H1 (cell line): ENCODE measurements around the gene CDK13. TPM values are rescaled to one million over a fixed set of nuclear protein-coding genes. Genes with fewer than 3 reads are reported as not detected.

Experiments
- CTCF ChIA-PET: fragments of 300-600 bp; sonication (Branson Sonifier 250); formaldehyde crosslinking; loops from one replicate; lab custom pipeline; 2021; ENCODE audit not compliant: partially characterized antibody; lab: Charles Lee
- POLR2A ChIA-PET: fragments of 300-600 bp; sonication (Branson Sonifier 250); formaldehyde crosslinking; loops from one replicate; lab custom pipeline; 2021; ENCODE audit warnings: inconsistent platforms; ENCODE audit not compliant: partially characterized antibody; lab: Charles Lee
- DNase-seq, 2 experiments: peaks; one replicate each; pipeline versions ENCODE4 v3.0.0 to v3.0.0-alpha.2; 2010 to 2022; ENCODE audit warnings: low spot score in 2 of 2, low read depth in 1 of 2, mixed read lengths in 1 of 2
- FAIRE-seq: peaks from 2 replicates; lab custom pipeline; 2011; peaks lifted over from hg19 to GRCh38; lab: Jason Lieb, UNC
- H2AFZ ChIP-seq: 2 replicates; pipeline ENCODE4 v1.8.1; 2012; ENCODE audit warnings: low read length, inconsistent platforms
- H2AK5ac ChIP-seq: 2 replicates; pipeline ENCODE4 v1.6.1; 2013; ENCODE audit warnings: low read depth, low read length
- H2BK120ac ChIP-seq: replicated peaks from 2 replicates; pipeline ENCODE3; 2013; ENCODE audit warnings: low read depth, low read length, inconsistent platforms
- H2BK12ac ChIP-seq: 2 replicates; pipeline ENCODE4 v1.6.1; 2013; ENCODE audit warnings: low read depth, low read length
- H2BK15ac ChIP-seq: 2 replicates; pipeline ENCODE4 v1.6.1; 2013; ENCODE audit warnings: low read length
- H2BK20ac ChIP-seq: 2 replicates; pipeline ENCODE4 v1.6.1; 2013; ENCODE audit warnings: low read length
- H2BK5ac ChIP-seq: 2 replicates; pipeline ENCODE4 v1.6.1; 2013; ENCODE audit warnings: low read depth, low read length
- H3K14ac ChIP-seq: 2 replicates; pipeline ENCODE4 v1.6.1; 2013; ENCODE audit warnings: inconsistent platforms; ENCODE audit not compliant: insufficient read length
- H3K18ac ChIP-seq: 2 replicates; pipeline ENCODE4 v1.6.1; 2013; ENCODE audit warnings: low read length; ENCODE audit errors: extremely low read depth
- H3K23ac ChIP-seq: 2 replicates; pipeline ENCODE4 v1.6.1; 2013; ENCODE audit warnings: inconsistent platforms; ENCODE audit not compliant: insufficient read length
- H3K23me2 ChIP-seq: 2 replicates; pipeline ENCODE4 v1.6.1; 2013; ENCODE audit warnings: low read depth, low read length
- H3K27ac ChIP-seq: 2 replicates; pipeline ENCODE4 v1.6.1; 2011; ENCODE audit warnings: low read depth, low read length, inconsistent platforms
- H3K27me3 ChIP-seq, 4 experiments: replicated peaks in 1 of 4; 1 replicate in 1 of 4; 2 replicates in 3 of 4; pipeline versions ENCODE4 v1.6.1 to v1.8.1; 2011 to 2013; ENCODE audit warnings: low read length in 3 of 4, mild to moderate bottlenecking in 3 of 4, inconsistent platforms in 2 of 4, mixed read lengths in 2 of 4, moderate library complexity in 1 of 4; ENCODE audit not compliant: control insufficient read depth in 3 of 4, insufficient read depth in 3 of 4; ENCODE audit errors: extremely low read depth in 1 of 4
- H3K36me3 ChIP-seq, 4 experiments: 2 replicates each; pipeline versions ENCODE4 v1.6.1 to v1.8.1; 2011 to 2013; ENCODE audit warnings: mild to moderate bottlenecking in 4 of 4, low read length in 3 of 4, moderate library complexity in 2 of 4, control low read depth in 1 of 4, inconsistent platforms in 1 of 4; ENCODE audit not compliant: insufficient read depth in 4 of 4, control insufficient read depth in 2 of 4
- H3K4ac ChIP-seq: replicated peaks from 2 replicates; pipeline ENCODE3; 2013; ENCODE audit warnings: low read length, low read depth, mixed read lengths, inconsistent platforms; ENCODE audit not compliant: insufficient read length
- H3K4me1 ChIP-seq, 4 experiments: replicated peaks in 1 of 4; 1 replicate in 1 of 4; 2 replicates in 3 of 4; pipeline versions ENCODE4 v1.6.1 to v1.8.1; 2011 to 2013; ENCODE audit warnings: low read length in 3 of 4, inconsistent platforms in 2 of 4, mixed read lengths in 1 of 4; ENCODE audit not compliant: insufficient read depth in 4 of 4, control insufficient read depth in 3 of 4
- H3K4me2 ChIP-seq, 2 experiments: 2 replicates each; pipeline versions ENCODE4 v1.6.1 to v1.8.1; 2011 to 2013; ENCODE audit warnings: low read depth in 2 of 2, low read length in 2 of 2, control low read depth in 1 of 2, inconsistent platforms in 1 of 2, mild to moderate bottlenecking in 1 of 2; ENCODE audit not compliant: insufficient read depth in 1 of 2
- H3K4me3 ChIP-seq, 4 experiments: fragments of 200-600, 300-600 bp in 1 of 4; sonication (generic), shearing (Covaris generic), sonication (Bioruptor Twin) in 1 of 4; 2 replicates each; pipeline versions ENCODE4 v1.5.1 to v1.8.1; 2011 to 2016; ENCODE audit warnings: low read length in 4 of 4, low read depth in 3 of 4, control low read depth in 2 of 4, inconsistent platforms in 2 of 4, mild to moderate bottlenecking in 2 of 4, mixed read lengths in 1 of 4, moderate library complexity in 1 of 4; ENCODE audit not compliant: insufficient read depth in 2 of 4; ENCODE audit errors: extremely low read depth in 1 of 4
- H3K56ac ChIP-seq: replicated peaks from 2 replicates; pipeline ENCODE3; 2013; ENCODE audit warnings: low read depth, mild to moderate bottlenecking, mixed read lengths, low read length, inconsistent platforms; ENCODE audit not compliant: insufficient read length
- H3K79me1 ChIP-seq: 2 replicates; pipeline ENCODE4 v1.6.1; 2013; ENCODE audit warnings: low read depth, low read length, control low read depth
- H3K79me2 ChIP-seq, 2 experiments: 2 replicates each; pipeline versions ENCODE4 v1.6.1 to v1.8.1; 2012 to 2013; ENCODE audit warnings: low read length in 2 of 2, mild to moderate bottlenecking in 2 of 2, inconsistent platforms in 1 of 2; ENCODE audit not compliant: insufficient read depth in 2 of 2, control insufficient read depth in 1 of 2
- H3K9ac ChIP-seq, 4 experiments: replicated peaks in 1 of 4; 1 replicate in 1 of 4; 2 replicates in 3 of 4; pipeline versions ENCODE4 v1.6.1 to v1.8.1; 2011 to 2013; ENCODE audit warnings: low read depth in 3 of 4, low read length in 3 of 4, control low read depth in 2 of 4, mild to moderate bottlenecking in 2 of 4, moderate library complexity in 2 of 4, inconsistent platforms in 1 of 4; ENCODE audit errors: extremely low read depth in 1 of 4
- H3K9me3 ChIP-seq, 2 experiments: 2 replicates each; pipeline versions ENCODE4 v1.6.1 to v1.8.1; 2012 to 2013; ENCODE audit warnings: mild to moderate bottlenecking in 2 of 2, moderate library complexity in 2 of 2, control low read depth in 1 of 2, inconsistent platforms in 1 of 2, low read depth in 1 of 2, low read length in 1 of 2, mixed read lengths in 1 of 2; ENCODE audit not compliant: insufficient read depth in 2 of 2
- H4K20me1 ChIP-seq, 2 experiments: replicated peaks in 1 of 2; 2 replicates each; pipeline versions ENCODE3 to v1.8.1; 2011 to 2013; ENCODE audit warnings: inconsistent platforms in 2 of 2, low read length in 2 of 2, mild to moderate bottlenecking in 1 of 2; ENCODE audit not compliant: insufficient read depth in 2 of 2, control insufficient read depth in 1 of 2
- H4K5ac ChIP-seq: 2 replicates; pipeline ENCODE4 v1.6.1; 2013; ENCODE audit warnings: low read length, low read depth, mixed read lengths, inconsistent platforms; ENCODE audit not compliant: insufficient read length
- H4K8ac ChIP-seq: 2 replicates; pipeline ENCODE4 v1.8.0; 2013; ENCODE audit warnings: mild to moderate bottlenecking, moderate library complexity, low read length, inconsistent platforms; ENCODE audit not compliant: insufficient read depth; ENCODE audit errors: extremely low read depth
- H4K91ac ChIP-seq: replicated peaks from 2 replicates; pipeline ENCODE3; 2013; ENCODE audit warnings: low read length, mixed read lengths, inconsistent platforms; ENCODE audit not compliant: insufficient read length
- CTBP2 ChIP-seq: IDR thresholded peaks from 2 replicates; pipeline ENCODE4 v1.7.0; 2011; ENCODE audit warnings: borderline replicate concordance, mild to moderate bottlenecking, moderate library complexity, mixed read lengths, low read length; ENCODE audit not compliant: insufficient read depth, insufficient read length
- POU5F1 ChIP-seq: IDR thresholded peaks from 2 replicates; pipeline ENCODE4 v1.6.1; 2011; ENCODE audit warnings: low read depth, mild to moderate bottlenecking, low read length, moderate library complexity
- WGBS, 2 experiments: shearing (Covaris generic) in 1 of 2; methylation state at CpG; one replicate each; pipeline versions ENCODE4 v1.1.6 to v1.1.7; 2013 to 2015; ENCODE audit warnings: low lambda C conversion rate in 2 of 2, mixed read lengths in 2 of 2, inconsistent platforms in 1 of 2, low coverage in 1 of 2, missing lambda C conversion rate in 1 of 2; ENCODE audit not compliant: insufficient replicate concordance in 2 of 2, insufficient coverage in 1 of 2, insufficient read length in 1 of 2; ENCODE audit errors: extremely low coverage in 1 of 2, missing lambda C conversion rate in 1 of 2; 5-methylcytosine and 5-hydroxymethylcytosine counted together
- polyA plus RNA-seq, 7 experiments: library from polyadenylated mRNA; depleted of rRNA in 3 of 7; stranded (reverse) in 5 of 7; unstranded in 2 of 7; fragments of >200 nt in 5 of 7; fragments of 200-250 nt in 2 of 7; gene quantifications; 1 replicate in 5 of 7; 2 replicates in 1 of 7; 4 replicates in 1 of 7; pipeline versions ENCODE4 v1.2.1 to v1.2.3, GENCODE V29; 2011 to 2013; ENCODE audit warnings: missing spikeins in 2 of 7, mixed read lengths in 2 of 7
- total RNA-seq: library from RNA; stranded (reverse); fragmentation: NEBNext Ultra II Directional; extraction: Animal tissue kit (Norgen Biotek cat#: 25700); gene quantifications from 2 replicates; pipeline ENCODE4 v1.2.1, GENCODE V29; 2021

Gene CDK13
- total and polyA plus RNA-seq, 2 of the 8 experiments (the other 6 are each of a cell fraction or from before 2014, with no cell fraction given), result 22.6 to 49.5 TPM

DNA sequence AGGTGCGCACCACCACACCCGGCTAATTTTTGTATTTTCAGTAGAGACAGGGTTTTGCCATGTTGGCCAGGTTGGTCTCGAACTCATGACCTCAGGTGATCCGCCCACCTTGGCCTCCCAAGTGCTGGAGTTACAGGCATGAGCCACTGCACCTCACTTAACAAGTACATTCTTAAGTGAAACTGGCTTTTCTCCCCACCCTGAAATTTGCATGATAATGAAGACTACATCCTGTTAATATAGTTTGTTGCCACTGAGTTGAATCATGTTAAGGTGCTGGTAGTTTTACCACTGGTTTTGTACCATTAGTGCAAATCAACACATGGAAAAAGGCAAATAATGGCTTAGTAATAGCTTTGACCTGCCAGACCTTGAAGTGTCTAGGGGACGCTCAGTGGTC lies 122.2 kb downstream of the CDK13 start:
- H2BK15ac ChIP-seq, result no peak overlapping the region
- TF ChIP-seq CTBP2 (no peak), POU5F1 (0 out of 2 replicates have a peak, but pooled peaks have one; percentile 55)
- TF ChIP-seq, all 59 proteins: peak for 1
- Histone ChIP-seq H3K4ac (no peak overlapping the region), H2AFZ (no peak overlapping the region), H3K9ac (no peak overlapping the region), H4K91ac (no peak overlapping the region), H2BK120ac (no peak overlapping the region), H3K23me2 (no peaks in the 10 kb centered on the region), H2BK12ac (no peak overlapping the region), H3K27me3 (no peaks in the 10 kb centered on the region), H3K79me2 (no peaks in the 10 kb centered on the region), H3K9me3 (no peaks in the 10 kb centered on the region), H2BK5ac (no peak overlapping the region), H3K27ac (no peak overlapping the region), H3K4me1 (peaks cover 0 to 3% (median 0%) of the 10 kb centered on the region in 4 experiments; a peak in 1 of 7 replicates), H3K56ac (no peak overlapping the region), H4K8ac (no peak overlapping the region), H4K5ac (no peak overlapping the region), H3K23ac (no peak overlapping the region), H2BK20ac (no peak overlapping the region), H3K79me1 (no peaks in the 10 kb centered on the region), H2AK5ac (no peak overlapping the region), H3K4me2 (no peak overlapping the region), H3K14ac (no peak overlapping the region), H3K36me3 (peaks cover 0 to 1% (median 0%) of the 10 kb centered on the region in 4 experiments; a peak in 1 of 8 replicates), H3K18ac (no peak overlapping the region), H3K4me3 (no peak overlapping the region), H4K20me1 (peaks cover 0 to 2% of the 10 kb centered on the region in 2 experiments)
- 93% methylated on average over 5 of the region's 5 CpGs; no CpG with 5 or more reads in 1 of the 2 experiments for WGBS, 2 experiments
- DNase-seq (no peak), FAIRE-seq (no peak)
- ChIA-PET CTCF (no interaction called here), POLR2A (no interaction called here)
